Measurements from ENCODE around the gene GLA.
A peak's percentile ranks its signal among the peaks of the same experiment; 100 is the strongest.

GLA gene

DNA sequence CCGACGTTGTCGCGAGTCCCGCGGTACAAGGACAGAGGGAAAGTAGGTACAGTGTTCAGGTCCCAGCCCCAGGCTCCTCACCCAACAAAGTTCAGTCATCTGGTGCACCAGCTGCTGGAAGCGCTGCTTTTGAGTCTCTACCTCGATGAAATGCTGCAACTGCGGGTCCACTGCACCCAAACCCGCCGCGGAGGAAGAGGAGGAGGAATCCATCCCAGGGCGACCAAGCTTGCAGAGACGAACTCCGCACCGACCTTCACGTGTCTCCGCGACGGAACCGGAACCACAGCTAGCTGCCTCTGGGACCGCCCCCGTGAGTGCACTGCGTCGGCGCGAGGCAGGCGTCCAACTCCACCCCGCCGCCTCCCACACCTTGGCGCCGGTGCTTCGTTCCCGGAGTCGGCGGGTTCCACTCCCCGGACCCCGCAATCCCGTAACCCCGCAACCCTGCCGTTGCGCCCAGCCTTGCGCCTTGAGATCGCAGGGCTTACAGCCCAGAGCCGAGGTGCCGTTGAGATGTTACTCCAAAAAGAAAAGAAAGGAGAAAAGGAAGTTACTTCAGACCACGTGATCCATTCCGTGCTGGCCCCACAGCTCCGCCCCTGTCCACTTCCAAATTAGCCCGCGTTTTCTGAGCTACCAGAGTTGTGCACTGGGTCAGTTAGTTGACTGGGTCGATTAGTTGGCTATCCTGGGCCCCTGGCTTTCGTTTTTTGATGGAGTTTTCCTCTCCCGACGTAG lies 59.1 kb downstream of the GLA start, which contains the start of gene TIMM8A:
TSS of gene TIMM8A (minus strand) at position 291 of the 741 bp plus-strand sequence. CDS start at position 213, 78 bp downstream.
- DNase-seq, result peak; percentile 68

DNA sequence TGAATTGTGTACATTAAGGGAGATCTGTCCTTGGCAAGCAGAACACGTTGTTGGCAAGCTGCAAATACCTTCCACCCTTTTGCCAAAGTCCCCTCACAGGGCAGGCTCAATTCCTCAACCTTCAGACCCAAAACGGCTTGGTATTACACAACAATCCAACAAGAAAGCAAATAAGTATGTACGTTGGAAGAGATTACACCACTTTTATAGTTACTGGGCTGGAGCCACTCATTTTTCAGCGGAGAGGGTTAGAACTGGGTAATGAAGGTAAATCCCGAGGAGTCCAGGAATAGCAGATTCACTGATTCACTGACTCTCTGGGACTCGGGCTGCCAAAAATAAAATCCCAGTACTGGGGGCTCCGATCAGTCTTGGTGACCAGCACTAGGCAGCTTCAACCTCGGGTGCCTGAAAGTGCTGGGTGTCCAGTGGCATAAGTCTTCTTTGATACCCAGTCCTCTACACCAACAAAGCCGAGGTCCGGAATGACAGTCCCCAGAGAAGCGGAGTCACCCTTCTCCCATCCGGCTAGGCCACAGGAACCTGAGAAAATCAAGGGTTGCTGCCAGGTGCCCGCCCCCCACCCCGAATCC lies 59.8 kb downstream of the GLA start:
- DNase-seq, result no peak

Measured in effector CD4-positive, alpha-beta T cell (primary cell).